Fibroblast of pulmonary artery (primary cell): Measurements from ENCODE around the gene CD70.

Source experiments
- DNase-seq: peaks from one replicate; pipeline ENCODE4 v3.0.0-alpha.2; 2010; ENCODE audit warnings: low read depth
- H3K4me3 ChIP-seq: replicated peaks from 2 replicates; pipeline ENCODE4 v1.5.1; 2011; ENCODE audit warnings: low read depth, mild to moderate bottlenecking, control low read depth, low read length, moderate library complexity
- CTCF ChIP-seq: IDR thresholded peaks from 2 replicates; pipeline ENCODE4 v1.5.1; 2011; ENCODE audit warnings: mild to moderate bottlenecking, control low read depth, low read length, inconsistent platforms; ENCODE audit errors: missing control alignments

CD70 gene

GRCh38 chr19:6539514-6539913 is 51.4 kb downstream of the CD70 start:
- H3K4me3 ChIP-seq: no peak overlapping the region
- TF ChIP-seq CTCF: no peak
- no peak for DNase-seq
